HepG2 (cell line): ENCODE data around the gene GDF7. TPM values are rescaled to one million over a fixed set of nuclear protein-coding genes. Genes with fewer than 3 reads are reported as not detected.

Experiments
- CENPT ChIP-seq: sonication (generic); formaldehyde crosslinking; IDR thresholded peaks from 2 replicates; pipeline ENCODE4 v1.8.0; 2022; ENCODE audit warnings: low read depth, mild to moderate bottlenecking, moderate library complexity, missing genetic modification reagents
- ERF ChIP-seq: IDR thresholded peaks from 2 replicates; pipeline ENCODE4 v1.6.1; 2018; ENCODE audit warnings: missing biosample characterization, missing genetic modification reagents
- HMGA1 ChIP-seq: sonication (generic); formaldehyde crosslinking; conservative IDR thresholded peaks from 2 replicates; pipeline ENCODE4 v1.4.0; 2020; ENCODE audit warnings: missing genetic modification reagents
- HOXA3 ChIP-seq: sonication (generic); formaldehyde crosslinking; IDR thresholded peaks from 2 replicates; pipeline ENCODE4 v1.5.0; 2020; ENCODE audit warnings: missing genetic modification reagents
- JUNB ChIP-seq: sonication (generic); formaldehyde crosslinking; IDR thresholded peaks from 2 replicates; pipeline ENCODE4 v1.8.0; 2022; ENCODE audit warnings: missing genetic modification reagents, mild to moderate bottlenecking, borderline replicate concordance
- KDM2A ChIP-seq: sonication (generic); formaldehyde crosslinking; IDR thresholded peaks from 2 replicates; pipeline ENCODE4 v1.4.0; 2020; ENCODE audit warnings: low read depth, missing genetic modification reagents, borderline replicate concordance
- KDM5A ChIP-seq: fragments of 200-600 bp; sonication (generic); IDR thresholded peaks from 2 replicates; pipeline ENCODE4 v1.7.0; 2018; ENCODE audit warnings: antibody characterized with exemption, mild to moderate bottlenecking, low read length, borderline replicate concordance
- KDM5B ChIP-seq: sonication (generic); formaldehyde crosslinking; IDR thresholded peaks from 2 replicates; pipeline ENCODE4 v1.4.0; 2020; ENCODE audit warnings: missing genetic modification reagents, mild to moderate bottlenecking, borderline replicate concordance
- KLF15 ChIP-seq: sonication (generic); formaldehyde crosslinking; IDR thresholded peaks from 2 replicates; pipeline ENCODE4 v1.8.1; 2023; ENCODE audit warnings: borderline replicate concordance, mild to moderate bottlenecking, inconsistent platforms, missing genetic modification reagents, mixed read lengths
- MAFK ChIP-seq, 2 experiments: IDR thresholded peaks in 1 of 2; conservative IDR thresholded peaks in 1 of 2; 2 replicates each; pipeline ENCODE4 v1.6.1; 2011; ENCODE audit warnings: improper control_type of control experiment in 2 of 2, low read length in 2 of 2
- RNF2 ChIP-seq: fragments of 450-650 bp; conservative IDR thresholded peaks from 2 replicates; pipeline ENCODE4 v1.6.1; 2016; ENCODE audit warnings: low read depth
- SOX13 ChIP-seq, 3 experiments: fragments of 450-650 bp in 1 of 3; sonication (generic) in 1 of 3; formaldehyde crosslinking in 1 of 3; IDR thresholded peaks in 2 of 3; conservative IDR thresholded peaks in 1 of 3; 2 replicates each; pipeline versions ENCODE4 v1.5.0 to v1.6.1; 2016 to 2020; ENCODE audit warnings: antibody characterized with exemption in 1 of 3, mild to moderate bottlenecking in 1 of 3, missing compliant biosample characterization in 1 of 3, missing genetic modification reagents in 1 of 3, moderate library complexity in 1 of 3
- ZNF530 ChIP-seq: sonication (generic); formaldehyde crosslinking; IDR thresholded peaks from 2 replicates; pipeline ENCODE4 v1.5.0; 2020; ENCODE audit warnings: low read depth, mild to moderate bottlenecking, missing genetic modification reagents
- ZNF720 ChIP-seq: sonication (generic); formaldehyde crosslinking; IDR thresholded peaks from 2 replicates; pipeline ENCODE4 v1.4.0; 2020; ENCODE audit warnings: missing genetic modification reagents
- polyA plus RNA-seq, 8 experiments: library from polyadenylated mRNA; depleted of rRNA in 3 of 8; stranded (reverse) in 7 of 8; unstranded in 1 of 8; fragments of >200 nt; fragmentation: Illumina TruSeq in 4 of 8; extraction: Trizol in 4 of 8; gene quantifications; 2 replicates each; pipeline versions ENCODE4 v1.2.1 to v1.2.3, GENCODE V29; 2011 to 2016; ENCODE audit warnings: low read depth in 4 of 8, missing spikeins in 1 of 8, mixed read lengths in 1 of 8; ENCODE audit not compliant: insufficient read depth in 1 of 8
- total RNA-seq, 5 experiments: library from RNA; depleted of rRNA; stranded (reverse); fragments of >200 nt; fragmentation: Illumina TruSeq; extraction: Trizol; gene quantifications; 2 replicates each; pipeline ENCODE4 v1.2.3, GENCODE V29; 2016; ENCODE audit warnings: low read depth in 1 of 5
- TF ChIP-seq, protein P1 (sequence below): sonication (generic); formaldehyde crosslinking; IDR thresholded peaks from 2 replicates; pipeline ENCODE4 v1.5.0; 2020; ENCODE audit warnings: mild to moderate bottlenecking, missing genetic modification reagents, borderline replicate concordance
- TF ChIP-seq, protein P2 (sequence below): sonication (generic); formaldehyde crosslinking; IDR thresholded peaks from 2 replicates; pipeline ENCODE4 v1.5.0; 2020; ENCODE audit warnings: missing genetic modification reagents
- TF ChIP-seq, protein P3 (sequence below): IDR thresholded peaks from 2 replicates; pipeline ENCODE4 v1.6.1; 2012; ENCODE audit warnings: low read depth, low read length, improper control_type of control experiment

Gene GDF7
- total and polyA plus RNA-seq, 2 of the 13 experiments (the other 11 are each of a cell fraction or from before 2014, with no cell fraction given): 1.6 to 15.0 TPM

DNA sequence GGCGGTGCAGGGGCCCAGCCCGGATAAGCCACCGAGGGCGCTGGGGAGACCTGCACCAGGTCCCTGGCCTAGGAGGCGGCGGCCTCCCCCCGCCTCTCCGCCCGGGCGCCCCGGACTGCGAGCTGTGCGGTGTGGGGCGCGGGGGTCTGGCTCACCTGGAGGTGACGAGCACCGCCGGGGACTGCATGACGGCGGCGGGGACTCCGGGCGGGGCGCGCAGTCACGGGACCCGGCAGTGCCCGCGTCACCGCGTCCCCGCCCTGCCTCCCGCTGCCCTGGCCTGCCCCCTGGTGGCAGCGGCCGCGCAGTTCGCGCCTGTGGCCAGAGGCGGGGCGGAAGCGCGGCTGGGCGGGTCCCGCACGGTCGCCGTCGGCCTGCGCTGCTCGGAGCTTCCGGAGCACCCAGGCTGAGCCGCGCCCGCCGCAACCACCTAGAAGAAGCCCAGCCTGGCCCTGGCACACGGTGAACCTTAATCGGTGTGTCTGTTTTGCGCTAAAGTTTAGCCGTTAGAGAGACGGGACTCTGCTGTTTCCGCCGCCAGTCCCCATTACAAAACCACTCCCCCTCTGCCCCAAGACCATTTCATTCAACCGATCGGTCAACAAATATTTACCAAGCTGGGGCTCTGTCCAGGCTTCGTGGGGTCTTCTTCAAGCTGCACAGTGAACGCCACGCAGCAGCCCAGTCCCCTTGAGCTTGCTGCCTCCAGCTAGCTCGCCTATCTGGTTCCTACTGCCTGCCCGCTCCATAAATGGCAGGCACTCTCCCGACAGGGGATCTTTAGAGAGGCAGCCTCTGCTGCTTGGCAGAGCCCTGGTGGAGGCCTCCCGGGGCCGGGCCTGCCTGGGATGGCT is 15.8 kb upstream of the GDF7 start, which contains the start of gene HS1BP3 (continued):
- TF ChIP-seq, protein P1, sequence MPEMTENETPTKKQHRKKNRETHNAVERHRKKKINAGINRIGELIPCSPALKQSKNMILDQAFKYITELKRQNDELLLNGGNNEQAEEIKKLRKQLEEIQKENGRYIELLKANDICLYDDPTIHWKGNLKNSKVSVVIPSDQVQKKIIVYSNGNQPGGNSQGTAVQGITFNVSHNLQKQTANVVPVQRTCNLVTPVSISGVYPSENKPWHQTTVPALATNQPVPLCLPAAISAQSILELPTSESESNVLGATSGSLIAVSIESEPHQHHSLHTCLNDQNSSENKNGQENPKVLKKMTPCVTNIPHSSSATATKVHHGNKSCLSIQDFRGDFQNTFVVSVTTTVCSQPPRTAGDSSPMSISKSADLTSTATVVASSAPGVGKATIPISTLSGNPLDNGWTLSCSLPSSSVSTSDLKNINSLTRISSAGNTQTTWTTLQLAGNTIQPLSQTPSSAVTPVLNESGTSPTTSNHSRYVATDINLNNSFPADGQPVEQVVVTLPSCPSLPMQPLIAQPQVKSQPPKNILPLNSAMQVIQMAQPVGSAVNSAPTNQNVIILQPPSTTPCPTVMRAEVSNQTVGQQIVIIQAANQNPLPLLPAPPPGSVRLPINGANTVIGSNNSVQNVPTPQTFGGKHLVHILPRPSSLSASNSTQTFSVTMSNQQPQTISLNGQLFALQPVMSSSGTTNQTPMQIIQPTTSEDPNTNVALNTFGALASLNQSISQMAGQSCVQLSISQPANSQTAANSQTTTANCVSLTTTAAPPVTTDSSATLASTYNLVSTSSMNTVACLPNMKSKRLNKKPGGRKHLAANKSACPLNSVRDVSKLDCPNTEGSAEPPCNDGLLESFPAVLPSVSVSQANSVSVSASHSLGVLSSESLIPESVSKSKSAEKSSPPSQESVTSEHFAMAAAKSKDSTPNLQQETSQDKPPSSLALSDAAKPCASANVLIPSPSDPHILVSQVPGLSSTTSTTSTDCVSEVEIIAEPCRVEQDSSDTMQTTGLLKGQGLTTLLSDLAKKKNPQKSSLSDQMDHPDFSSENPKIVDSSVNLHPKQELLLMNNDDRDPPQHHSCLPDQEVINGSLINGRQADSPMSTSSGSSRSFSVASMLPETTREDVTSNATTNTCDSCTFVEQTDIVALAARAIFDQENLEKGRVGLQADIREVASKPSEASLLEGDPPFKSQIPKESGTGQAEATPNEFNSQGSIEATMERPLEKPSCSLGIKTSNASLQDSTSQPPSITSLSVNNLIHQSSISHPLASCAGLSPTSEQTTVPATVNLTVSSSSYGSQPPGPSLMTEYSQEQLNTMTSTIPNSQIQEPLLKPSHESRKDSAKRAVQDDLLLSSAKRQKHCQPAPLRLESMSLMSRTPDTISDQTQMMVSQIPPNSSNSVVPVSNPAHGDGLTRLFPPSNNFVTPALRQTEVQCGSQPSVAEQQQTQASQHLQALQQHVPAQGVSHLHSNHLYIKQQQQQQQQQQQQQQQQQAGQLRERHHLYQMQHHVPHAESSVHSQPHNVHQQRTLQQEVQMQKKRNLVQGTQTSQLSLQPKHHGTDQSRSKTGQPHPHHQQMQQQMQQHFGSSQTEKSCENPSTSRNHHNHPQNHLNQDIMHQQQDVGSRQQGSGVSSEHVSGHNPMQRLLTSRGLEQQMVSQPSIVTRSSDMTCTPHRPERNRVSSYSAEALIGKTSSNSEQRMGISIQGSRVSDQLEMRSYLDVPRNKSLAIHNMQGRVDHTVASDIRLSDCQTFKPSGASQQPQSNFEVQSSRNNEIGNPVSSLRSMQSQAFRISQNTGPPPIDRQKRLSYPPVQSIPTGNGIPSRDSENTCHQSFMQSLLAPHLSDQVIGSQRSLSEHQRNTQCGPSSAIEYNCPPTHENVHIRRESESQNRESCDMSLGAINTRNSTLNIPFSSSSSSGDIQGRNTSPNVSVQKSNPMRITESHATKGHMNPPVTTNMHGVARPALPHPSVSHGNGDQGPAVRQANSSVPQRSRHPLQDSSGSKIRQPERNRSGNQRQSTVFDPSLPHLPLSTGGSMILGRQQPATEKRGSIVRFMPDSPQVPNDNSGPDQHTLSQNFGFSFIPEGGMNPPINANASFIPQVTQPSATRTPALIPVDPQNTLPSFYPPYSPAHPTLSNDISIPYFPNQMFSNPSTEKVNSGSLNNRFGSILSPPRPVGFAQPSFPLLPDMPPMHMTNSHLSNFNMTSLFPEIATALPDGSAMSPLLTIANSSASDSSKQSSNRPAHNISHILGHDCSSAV (CRISPR knock-in tag): 0 out of 2 replicates have a peak, but pooled peaks have one; percentile 76
- TF ChIP-seq HMGA1 (no peak), ZNF720 (CRISPR knock-in tag) (no peak), KDM5A (0 out of 2 replicates have a peak, but pooled peaks have one; percentile 30), MAFK (conservative IDR thresholded peaks at IDR 0.05 in 1 of 2, IDR thresholded peaks at IDR 0.05 in 1 of 2; ENCODE audit: low read length in 2 of 2) (no peak), ERF (peak; percentile 87; the same call in 1 of the 2 replicates), SOX13 (IDR thresholded peaks at IDR 0.05) (no peak), SOX13 (CRISPR knock-in tag; conservative IDR thresholded peaks at IDR 0.05 in 1 of 2, IDR thresholded peaks at IDR 0.05 in 1 of 2) (peak in 1 of 2 experiments; percentile 20; a peak in 1 of 4 replicates), HOXA3 (CRISPR knock-in tag) (peak; percentile 97), KDM5B (peak; percentile 86; the same call in 1 of the 2 replicates), RNF2 (peak; percentile 69; the same call in 1 of the 2 replicates), ZNF530 (no peak), CENPT (no peak; the same call in 1 of the 2 replicates), JUNB (CRISPR knock-in tag) (no peak), KDM2A (CRISPR knock-in tag) (peak; percentile 44), KLF15 (CRISPR knock-in tag) (no peak)
- TF ChIP-seq, protein P2, sequence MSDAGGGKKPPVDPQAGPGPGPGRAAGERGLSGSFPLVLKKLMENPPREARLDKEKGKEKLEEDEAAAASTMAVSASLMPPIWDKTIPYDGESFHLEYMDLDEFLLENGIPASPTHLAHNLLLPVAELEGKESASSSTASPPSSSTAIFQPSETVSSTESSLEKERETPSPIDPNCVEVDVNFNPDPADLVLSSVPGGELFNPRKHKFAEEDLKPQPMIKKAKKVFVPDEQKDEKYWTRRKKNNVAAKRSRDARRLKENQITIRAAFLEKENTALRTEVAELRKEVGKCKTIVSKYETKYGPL: no peak; the same call in 1 of the 2 replicates
- TF ChIP-seq, protein P3, sequence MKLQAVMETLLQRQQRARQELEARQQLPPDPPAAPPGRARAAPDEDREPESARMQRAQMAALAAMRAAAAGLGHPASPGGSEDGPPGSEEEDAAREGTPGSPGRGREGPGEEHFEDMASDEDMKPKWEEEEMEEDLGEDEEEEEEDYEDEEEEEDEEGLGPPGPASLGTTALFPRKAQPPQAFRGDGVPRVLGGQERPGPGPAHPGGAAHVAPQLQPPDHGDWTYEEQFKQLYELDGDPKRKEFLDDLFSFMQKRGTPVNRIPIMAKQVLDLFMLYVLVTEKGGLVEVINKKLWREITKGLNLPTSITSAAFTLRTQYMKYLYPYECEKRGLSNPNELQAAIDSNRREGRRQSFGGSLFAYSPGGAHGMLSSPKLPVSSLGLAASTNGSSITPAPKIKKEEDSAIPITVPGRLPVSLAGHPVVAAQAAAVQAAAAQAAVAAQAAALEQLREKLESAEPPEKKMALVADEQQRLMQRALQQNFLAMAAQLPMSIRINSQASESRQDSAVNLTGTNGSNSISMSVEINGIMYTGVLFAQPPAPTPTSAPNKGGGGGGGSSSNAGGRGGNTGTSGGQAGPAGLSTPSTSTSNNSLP: no peak
